ENCODE results near the gene TUBGCP2.
"Not testable (repeated sequence)": the region's sequence is repeated elsewhere in the genome, so short reads cannot be mapped to it uniquely, and the experiment has no call there.

TUBGCP2 gene

GRCh38 chr10:133248334-133248715 is 60.3 kb downstream of the TUBGCP2 start:
- DNase-seq (ENCODE audit: low spot score): no peak

DNA sequence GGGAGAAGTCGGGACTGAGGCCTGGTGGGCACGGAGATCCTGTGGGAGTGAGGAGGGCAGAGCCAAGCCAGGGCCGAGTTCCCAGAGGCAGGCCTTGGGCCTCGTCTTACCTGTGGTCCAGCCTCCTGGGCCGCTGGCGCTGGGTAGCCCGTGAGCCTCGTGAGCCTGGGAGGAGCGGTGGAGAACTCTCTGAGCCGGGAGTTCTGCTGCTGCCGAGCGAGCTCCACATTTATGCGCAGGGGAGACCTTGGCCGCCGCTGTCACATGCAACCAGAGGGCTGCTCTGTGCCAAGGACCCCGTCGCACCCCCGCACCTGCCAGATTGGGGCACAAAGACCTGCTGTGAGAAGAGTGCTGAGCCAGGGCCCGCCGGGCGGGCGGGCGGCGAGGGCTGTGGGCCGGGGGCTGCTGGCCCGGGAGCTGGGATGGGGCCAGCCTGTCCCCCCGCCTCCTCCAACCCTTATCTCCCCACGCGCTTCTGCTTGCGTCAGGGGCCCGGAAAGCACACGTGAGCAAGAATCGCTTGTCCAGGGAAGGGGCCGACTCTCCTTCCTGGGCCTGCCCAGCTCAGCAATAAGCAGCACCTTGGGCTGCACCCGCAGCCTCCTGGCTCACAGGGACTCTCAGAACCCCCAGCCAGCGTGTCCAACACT is 60.9 kb downstream of the TUBGCP2 start:
- no peak for DNase-seq (ENCODE audit: low spot score)

- no peak for DNase-seq (ENCODE audit: low spot score)
Observed at GRCh38 chr10:133246236-133246626, 62.4 kb downstream of the TUBGCP2 start.

DNA sequence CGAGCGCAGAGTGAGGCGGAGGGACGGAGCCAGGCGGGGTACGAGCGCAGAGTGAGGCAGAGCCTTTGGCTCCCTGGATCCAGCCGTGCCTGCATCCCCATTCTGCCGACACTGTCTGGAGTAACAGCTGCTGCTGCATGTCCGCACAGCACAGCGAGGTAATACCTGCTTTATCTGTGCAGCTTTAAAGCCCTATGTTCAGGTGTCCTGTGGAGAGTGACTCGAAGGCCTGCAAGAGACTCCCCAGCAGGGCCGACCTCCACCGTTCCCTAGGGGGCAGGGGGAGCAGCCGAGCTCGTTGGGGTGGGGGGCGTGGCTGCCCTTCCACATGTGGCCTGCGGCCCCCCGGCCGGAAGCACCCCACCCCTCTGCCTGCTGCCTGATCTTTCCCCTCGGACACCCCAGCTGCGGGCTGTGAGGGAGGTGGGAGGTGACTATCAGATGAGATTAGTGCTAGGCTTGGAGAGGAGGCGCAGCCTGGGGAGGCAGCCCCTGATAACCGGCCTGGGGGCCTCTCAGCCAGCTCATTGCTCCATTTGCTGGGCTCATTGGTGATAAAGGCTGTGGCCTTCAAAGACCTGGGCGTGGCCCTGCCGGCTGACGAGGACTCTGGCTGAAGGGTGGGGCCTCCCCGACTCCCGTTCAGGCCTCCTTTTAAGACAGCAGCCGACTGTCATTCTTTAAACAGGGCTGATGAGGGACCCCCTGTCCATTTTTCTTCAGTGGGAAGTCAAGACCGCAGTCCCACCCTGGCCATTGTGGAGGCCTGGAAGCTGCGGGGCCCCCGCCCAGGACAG is 63.0 kb downstream of the TUBGCP2 start:
- DNase-seq (ENCODE audit: low spot score): no peak

GRCh38 chr10:133243593-133243992 is 65.1 kb downstream of the TUBGCP2 start:
- no peak for DNase-seq (ENCODE audit: low spot score)

GRCh38 chr10:133242611-133243356 is 65.9 kb downstream of the TUBGCP2 start:
- no peak for DNase-seq (ENCODE audit: low spot score)

DNA sequence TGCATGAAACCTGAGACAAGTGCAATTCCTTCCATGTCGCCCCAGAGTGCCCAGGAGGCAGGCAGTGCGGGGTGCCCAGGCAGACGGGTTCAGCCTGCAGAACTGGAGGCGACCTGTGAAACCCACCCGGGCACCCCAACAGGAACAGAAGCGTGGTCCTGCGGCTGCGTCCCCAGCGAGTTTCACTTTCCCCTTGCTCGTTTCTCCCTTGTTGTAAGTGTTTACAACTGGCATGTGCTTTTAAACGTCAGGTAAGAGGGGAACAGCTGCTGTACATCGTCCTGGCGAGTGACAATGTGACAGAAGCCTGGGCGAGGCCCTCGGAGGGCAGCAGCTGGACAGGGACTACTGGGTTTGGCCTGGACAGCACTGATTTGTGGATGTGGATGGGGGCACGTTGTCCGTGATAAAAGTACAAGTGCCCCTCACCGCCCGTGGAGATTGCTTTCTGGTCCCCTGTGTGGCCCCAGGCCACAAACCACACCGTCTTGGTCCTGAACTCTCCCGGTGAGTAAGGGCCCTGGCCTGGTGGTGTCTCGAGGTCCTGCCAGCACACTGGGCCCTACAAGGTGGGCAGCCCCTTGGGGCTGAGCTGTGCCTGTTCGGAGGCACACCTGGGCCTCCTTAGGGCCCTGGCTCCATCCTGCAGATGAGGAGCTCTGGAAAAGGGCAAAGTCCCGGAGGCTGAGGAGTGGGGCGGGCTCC is 67.0 kb downstream of the TUBGCP2 start:
- no peak for DNase-seq (ENCODE audit: low spot score)

- no peak for DNase-seq (ENCODE audit: low spot score)
Observed at GRCh38 chr10:133239990-133240389, 68.7 kb downstream of the TUBGCP2 start.

DNA sequence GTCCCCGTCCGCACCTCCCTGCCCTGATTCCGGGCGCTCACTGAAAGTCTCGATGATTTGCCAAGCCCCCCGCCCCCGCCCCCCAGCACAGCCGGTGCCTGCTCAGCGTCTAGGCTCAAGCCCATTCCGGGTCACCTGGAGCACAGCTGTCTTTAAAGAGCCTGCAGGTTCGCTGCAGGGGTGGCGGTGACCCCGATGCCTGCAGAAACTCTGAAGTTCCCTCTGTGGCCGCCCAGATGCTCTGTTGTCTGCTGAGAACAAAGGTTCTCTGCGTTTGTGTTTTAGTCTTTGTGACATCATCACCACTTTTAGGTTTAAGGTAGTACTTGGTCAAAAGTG is 70.2 kb downstream of the TUBGCP2 start:
- no peak for DNase-seq (ENCODE audit: low spot score)

DNA sequence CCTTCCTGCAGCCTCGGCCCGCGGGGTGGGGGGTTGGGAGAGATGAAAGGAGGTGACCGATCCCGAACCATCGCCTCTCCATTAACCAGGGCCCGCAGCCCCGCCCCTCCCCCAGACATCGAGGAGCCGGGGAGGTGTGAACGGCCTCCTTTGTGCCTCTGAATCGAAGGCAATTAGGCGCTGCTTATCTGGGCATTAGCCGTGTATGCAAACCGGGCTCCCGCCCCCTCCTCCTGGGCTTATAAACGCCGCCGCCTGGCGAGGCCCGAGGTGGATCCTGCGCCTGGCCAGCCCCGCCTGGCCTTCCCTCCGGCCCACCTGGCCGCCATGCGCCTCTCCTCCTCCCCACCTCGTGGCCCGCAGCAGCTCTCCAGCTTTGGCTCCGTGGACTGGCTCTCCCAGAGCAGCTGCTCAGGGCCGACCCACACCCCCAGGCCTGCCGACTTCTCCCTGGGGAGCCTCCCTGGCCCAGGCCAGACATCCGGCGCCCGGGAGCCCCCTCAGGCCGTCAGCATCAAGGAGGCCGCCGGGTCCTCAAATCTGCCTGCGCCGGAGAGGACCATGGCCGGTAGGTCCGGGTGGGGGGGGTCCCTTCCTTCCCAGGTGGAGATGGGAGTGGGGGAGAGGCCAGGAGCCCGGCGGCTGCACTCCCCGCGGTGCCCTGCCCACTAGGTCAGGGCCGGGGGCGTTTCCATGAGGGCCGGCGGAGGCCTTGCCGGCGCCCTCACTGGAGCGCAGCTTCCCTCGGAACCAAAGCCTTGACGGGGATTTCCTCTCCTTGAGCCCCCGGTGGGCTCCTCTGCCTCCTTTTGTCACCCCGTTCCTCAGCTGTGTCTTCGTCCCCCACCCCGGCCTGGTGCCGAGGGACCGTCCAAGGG is 70.8 kb downstream of the TUBGCP2 start, which contains the start of gene VENTX:
VENTX (plus strand) TSS at position 268 of the 878 bp plus-strand sequence; CDS start at position 328, 60 bp downstream.
- no peak for DNase-seq (ENCODE audit: low spot score)

- no peak for DNase-seq (ENCODE audit: low spot score)
Observed at GRCh38 chr10:133237241-133237587, 71.5 kb downstream of the TUBGCP2 start.

- DNase-seq (ENCODE audit: low spot score): no peak
Observed at GRCh38 chr10:133236401-133237240, 72.1 kb downstream of the TUBGCP2 start.

- no peak for DNase-seq (ENCODE audit: low spot score)
Observed at GRCh38 chr10:133235932-133236331, 72.7 kb downstream of the TUBGCP2 start.

GRCh38 chr10:133235265-133235855 is 73.3 kb downstream of the TUBGCP2 start:
- no peak for DNase-seq (ENCODE audit: low spot score)

GRCh38 chr10:133234796-133235195 is 73.9 kb downstream of the TUBGCP2 start:
- DNase-seq (ENCODE audit: low spot score): not testable (repeated sequence)

DNA sequence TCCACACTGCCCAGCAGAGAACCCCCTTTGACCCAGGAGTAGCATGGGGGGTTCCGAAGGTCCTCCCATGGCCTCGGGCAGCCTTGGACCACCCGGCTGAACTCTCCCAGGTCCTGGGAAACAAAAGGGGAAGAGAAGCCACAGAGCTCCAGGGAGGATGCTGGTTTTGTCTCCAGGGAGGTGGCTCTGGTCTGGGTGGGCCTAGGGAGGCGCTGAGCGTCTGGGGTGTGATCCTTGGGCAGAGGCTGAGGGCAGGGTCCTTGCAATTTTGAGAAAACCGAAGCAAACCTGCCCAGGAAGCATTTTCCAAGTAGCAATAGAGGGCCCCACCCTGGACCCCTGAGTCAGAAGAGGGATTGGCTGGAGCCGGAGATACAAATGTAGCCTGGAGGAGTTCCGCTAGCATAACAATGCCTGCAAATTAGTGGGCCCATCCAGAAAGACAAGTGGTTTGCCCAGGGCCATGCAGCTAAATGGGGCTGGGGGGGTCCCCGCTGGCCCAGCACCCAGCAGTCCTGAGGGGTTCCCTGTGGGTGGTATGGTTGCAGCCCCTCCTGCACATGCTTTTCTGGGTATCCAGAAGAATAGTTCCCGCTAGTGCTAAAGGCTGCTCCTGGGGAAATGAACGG is 76.6 kb downstream of the TUBGCP2 start:
- DNase-seq (ENCODE audit: low spot score): no peak

DNA sequence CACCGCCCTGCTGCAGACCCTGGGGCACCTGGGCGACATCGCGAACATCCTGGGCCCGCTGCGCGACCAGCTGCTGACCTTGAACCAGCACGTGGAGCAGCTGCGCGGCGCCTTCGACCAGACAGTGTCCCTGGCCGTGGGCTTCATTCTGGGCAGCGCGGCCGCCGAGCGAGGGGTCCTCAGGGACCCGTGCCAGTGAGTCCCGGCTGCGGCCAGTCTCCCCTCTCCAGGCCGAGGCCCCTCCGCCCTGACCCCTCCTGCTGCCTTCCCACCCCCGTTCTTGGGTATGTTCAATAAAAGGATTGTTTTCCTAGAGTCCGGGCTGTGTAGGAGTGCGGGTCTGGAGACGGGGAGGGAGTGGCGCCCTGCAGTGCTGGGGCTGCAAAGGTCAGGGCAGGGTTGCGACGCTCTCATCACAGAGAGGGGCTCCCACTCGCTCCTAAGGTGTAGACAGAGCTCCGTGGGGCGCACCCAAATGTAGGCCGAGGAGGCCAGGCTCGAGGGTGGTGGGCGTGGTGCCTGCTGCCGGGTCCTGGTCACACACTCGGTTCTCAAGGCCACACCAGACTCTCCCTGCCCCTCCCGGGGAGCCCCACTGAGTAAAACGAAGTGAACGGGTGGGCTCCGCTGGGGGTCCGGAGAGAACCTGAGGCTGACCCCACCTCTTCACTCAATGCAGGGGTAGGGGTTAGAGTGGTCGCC is 77.3 kb downstream of the TUBGCP2 start:
- DNase-seq (ENCODE audit: low spot score): no peak

DNA sequence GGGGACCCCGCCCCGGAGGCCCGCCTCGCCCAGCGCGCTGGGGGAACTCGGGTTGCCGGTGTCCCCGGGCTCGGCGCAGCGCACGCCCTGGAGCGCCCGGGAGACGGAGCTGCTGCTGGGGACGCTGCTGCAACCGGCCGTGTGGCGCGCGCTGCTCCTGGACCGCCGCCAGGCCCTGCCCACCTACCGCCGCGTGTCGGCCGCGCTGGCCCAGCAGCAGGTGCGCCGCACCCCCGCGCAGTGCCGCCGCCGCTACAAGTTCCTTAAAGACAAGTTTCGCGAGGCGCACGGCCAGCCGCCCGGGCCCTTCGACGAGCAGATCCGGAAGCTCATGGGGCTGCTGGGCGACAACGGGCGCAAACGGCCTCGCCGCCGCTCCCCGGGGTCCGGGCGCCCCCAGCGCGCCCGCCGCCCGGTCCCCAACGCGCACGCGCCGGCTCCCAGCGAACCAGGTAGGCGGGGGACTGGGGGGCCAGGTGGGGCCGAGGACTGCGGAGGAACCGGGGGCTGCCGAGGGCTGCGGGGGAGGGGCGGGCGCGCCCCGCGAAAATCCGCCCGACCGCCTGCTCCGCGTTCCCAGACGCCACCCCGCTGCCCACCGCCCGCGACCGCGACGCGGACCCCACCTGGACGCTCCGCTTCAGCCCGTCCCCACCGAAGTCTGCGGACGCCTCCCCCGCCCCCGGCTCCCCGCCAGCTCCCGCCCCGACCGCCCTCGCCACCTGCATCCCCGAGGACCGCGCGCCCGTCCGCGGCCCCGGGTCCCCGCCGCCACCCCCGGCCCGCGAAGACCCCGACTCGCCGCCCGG is 78.1 kb downstream of the TUBGCP2 start:
- no peak for DNase-seq (ENCODE audit: low spot score)

Measured in kidney capillary endothelial cell (primary cell).